Pons (tissue), 1 donor: ENCODE results near the gene SLC17A3.

Source experiments
- DNase-seq: peaks from one replicate; pipeline ENCODE4 v3.0.0-alpha.2; 2016; ENCODE audit warnings: low spot score

The SLC17A3 gene

GRCh38 chr6:25835442-25836283 is 38.4 kb downstream of the SLC17A3 start:
- no peak for DNase-seq

- DNase-seq = no peak
Observed at GRCh38 chr6:25834950-25835349, 39.1 kb downstream of the SLC17A3 start.

- DNase-seq = no peak
Observed at GRCh38 chr6:25833136-25833535, 40.9 kb downstream of the SLC17A3 start.

DNA sequence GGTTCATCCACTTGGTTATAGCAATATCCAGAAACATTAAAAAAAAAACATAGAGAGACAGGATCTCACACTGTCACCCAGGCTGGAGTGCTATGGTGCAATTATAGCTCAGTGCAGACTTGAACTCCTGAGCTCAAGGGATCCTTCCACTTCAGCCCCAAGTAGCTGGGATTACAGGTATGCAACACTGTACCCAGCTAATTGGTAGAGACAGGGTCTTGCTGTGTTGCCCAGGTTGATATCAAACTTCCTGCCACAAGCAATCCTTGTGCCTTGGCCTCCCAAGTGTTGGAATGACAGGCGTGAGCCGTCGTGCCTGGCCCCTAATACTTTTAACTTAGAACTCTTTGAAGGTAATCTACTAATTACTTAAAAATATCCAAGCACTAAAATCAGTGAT is 41.4 kb downstream of the SLC17A3 start:
- no peak for DNase-seq

DNA sequence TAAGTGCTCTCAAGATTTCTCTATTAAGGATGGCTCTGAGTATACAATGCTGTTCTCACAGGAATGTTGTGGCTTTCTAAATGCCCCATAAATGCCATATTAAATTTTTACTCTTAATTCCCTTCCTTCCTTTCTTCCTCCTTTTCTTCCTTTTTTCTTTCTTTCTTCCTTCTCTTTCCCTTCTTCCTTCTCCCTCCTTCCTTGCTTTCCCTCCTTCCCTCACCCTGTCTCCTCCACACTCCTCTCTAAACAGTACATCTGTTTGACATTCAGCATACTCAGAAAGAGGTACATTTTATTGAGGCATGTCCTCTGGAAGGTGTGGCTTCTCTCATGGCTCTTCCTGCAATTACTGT is 41.8 kb downstream of the SLC17A3 start:
- no peak for DNase-seq

- no peak for DNase-seq
Observed at GRCh38 chr6:25831532-25832306, 42.3 kb downstream of the SLC17A3 start, which contains the start of gene SLC17A1. SLC17A1 (minus strand) TSS chr6:25832052; CDS start chr6:25830557, 1,495 bp downstream.

DNA sequence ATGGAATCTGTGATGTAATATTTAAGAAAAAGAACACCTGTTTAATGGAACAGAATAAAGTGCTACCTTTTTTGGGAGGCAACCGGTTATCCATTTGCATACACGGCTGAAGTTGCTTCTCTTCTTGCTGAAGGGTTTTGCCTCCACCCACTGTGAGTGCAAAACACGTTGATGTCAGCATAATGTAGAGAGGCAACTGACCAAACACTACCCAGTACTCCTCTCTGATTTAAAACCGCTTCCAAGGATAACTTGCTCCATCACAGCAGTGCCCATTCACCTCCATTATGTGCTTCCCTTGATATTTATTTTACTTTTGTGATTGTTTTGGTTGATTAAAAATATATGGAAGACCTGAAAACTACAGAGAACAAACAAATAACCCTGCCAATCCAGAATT is 43.6 kb downstream of the SLC17A3 start:
- DNase-seq = no peak

- no peak for DNase-seq
Observed at GRCh38 chr6:25829375-25829774, 44.7 kb downstream of the SLC17A3 start.

- no peak for DNase-seq
Observed at GRCh38 chr6:25821341-25821740, 52.7 kb downstream of the SLC17A3 start.

DNA sequence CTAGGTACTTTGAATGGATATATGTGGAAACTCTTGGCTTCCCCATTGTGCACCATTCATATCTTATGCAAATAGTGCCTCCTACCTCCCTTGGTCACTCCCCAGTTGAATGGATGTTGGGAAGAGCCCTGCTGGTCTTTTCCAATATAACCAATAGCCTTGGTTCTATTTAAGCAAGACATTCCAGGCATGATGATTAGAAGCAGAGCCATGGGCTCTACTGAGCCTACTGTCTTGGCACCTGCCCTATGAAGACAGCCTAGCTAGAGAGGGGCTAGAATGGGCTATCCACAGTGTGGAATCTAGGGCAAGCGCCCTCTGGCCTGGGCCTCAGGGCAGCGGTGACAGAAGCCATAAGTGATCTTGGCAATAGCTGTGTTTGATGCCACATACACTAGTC is 57.8 kb downstream of the SLC17A3 start:
- no peak for DNase-seq

GRCh38 chr6:25815194-25815593 is 58.8 kb downstream of the SLC17A3 start:
- DNase-seq = no peak

DNA sequence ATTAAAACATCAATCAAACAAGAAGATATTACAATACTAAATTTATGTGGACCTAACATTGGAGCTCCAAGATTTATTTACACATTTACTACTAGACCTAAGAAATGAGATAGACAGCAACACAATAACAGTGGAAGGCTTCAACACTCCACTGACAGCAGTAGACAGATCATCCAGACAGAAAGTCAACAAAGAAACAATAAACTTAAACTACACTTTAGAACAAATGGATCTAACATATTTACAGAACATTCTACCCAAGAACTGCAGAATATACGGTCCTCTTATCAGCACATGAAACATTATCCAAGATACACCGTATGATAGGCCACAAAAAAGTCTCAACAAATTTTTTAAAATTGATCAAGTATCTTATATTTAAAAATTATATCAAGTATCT is 69.2 kb downstream of the SLC17A3 start:
- no peak for DNase-seq

GRCh38 chr6:25801436-25801835 is 72.6 kb downstream of the SLC17A3 start:
- DNase-seq = no peak
